GM18505 (cell line): Measurements from ENCODE around the gene SLC25A1.

ENCODE experiments used
- ATAC-seq: cut with Tn5 transposase; IDR thresholded peaks from one replicate; pipeline ENCODE4 v1.9.1; 2021; ENCODE audit not compliant: unreplicated experiment
- POLR2A ChIP-seq: IDR thresholded peaks from 4 replicates; pipeline ENCODE4 v1.6.1; 2011; ENCODE audit warnings: borderline replicate concordance; ENCODE audit not compliant: insufficient read depth, insufficient read length; ENCODE audit errors: extremely low read depth

The SLC25A1 gene

GRCh38 chr22:19127329-19128008 is 51.1 kb downstream of the SLC25A1 start:
- no peak for TF ChIP-seq POLR2A
- no peak for ATAC-seq

- no peak for TF ChIP-seq POLR2A
- ATAC-seq = no peak
Measured at GRCh38 chr22:19126309-19127273, 51.9 kb downstream of the SLC25A1 start.
